Measurements from ENCODE around the gene SOX13.
"Not testable (repeated sequence)": the region's sequence is repeated elsewhere in the genome, so short reads cannot be mapped to it uniquely, and the experiment has no call there.

Gene SOX13

DNA sequence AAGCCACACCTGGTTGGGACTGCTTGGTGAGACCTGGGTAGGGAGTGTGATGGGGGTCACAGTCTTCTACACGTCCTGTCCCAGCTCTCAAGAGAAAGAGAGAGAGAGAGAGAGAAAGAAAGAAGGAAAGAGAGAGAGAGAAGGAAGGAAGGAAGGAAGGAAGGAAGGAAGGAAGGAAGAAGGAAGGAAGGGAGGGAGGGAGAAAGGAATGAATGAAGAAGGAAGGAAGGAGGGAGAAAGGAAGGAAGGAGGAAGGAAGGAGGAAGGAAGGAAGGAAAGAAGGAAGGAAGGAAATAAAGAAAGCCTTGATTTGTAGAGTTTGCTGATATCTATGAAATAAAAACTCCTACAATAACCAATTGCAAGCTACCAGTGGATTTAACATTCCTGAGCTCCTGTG lies 28.5 kb upstream of the SOX13 start:
- no peak for TF ChIP-seq GATA1 (IDR thresholded peaks at IDR 0.05; ENCODE audit: low read depth, low read length)
- no peak for TF ChIP-seq POLR2A (IDR thresholded peaks at IDR 0.05; ENCODE audit: low read length)
- DNase-seq, result no peak

DNA sequence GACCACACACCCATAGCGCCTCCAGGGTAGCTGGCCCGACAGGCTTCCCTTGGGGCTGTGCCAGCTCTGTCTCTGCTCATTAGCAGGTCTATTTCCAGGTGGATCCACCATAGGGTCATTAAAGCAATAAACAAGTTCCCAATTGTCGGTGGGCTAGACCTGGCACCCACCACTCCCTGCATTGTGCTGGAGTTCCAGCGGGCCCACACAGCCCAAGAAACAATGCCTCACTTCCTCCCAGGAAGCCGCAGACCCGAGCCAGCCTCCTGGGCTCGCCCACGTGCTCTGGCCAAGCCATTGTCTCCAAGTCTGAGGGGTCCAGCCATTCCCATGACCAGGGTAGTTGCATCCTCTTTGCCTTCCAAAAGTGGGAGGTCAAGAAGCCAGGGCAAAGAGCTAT lies 27.5 kb upstream of the SOX13 start:
- no peak for TF ChIP-seq POLR2A (IDR thresholded peaks at IDR 0.05; ENCODE audit: low read length)
- TF ChIP-seq GATA1 (IDR thresholded peaks at IDR 0.05; ENCODE audit: low read depth, low read length), result no peak
- no peak for DNase-seq

DNA sequence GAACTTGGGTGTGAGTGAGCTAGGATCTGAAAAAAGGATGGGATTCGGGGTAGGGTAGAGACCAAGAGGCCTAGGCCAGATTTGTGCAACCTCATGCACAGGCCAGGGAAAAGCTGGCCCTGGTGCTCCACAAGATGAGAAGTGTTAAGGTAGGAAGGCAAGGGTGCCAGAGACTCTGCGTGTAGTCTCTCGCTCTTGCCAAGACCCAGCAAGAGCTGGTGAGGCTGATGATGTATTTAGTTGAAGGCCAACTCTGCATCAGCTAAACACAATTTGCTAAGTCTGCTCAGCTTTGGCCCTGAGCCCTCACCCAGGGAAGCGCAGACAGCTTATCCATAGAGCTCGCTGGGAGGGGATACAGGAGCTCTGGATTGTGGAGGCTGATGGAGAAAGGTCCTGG lies 26.6 kb upstream of the SOX13 start:
- TF ChIP-seq POLR2A (IDR thresholded peaks at IDR 0.05; ENCODE audit: low read length) (no peak), GATA1 (IDR thresholded peaks at IDR 0.05; ENCODE audit: low read depth, low read length) (no peak)
- DNase-seq, result no peak

DNA sequence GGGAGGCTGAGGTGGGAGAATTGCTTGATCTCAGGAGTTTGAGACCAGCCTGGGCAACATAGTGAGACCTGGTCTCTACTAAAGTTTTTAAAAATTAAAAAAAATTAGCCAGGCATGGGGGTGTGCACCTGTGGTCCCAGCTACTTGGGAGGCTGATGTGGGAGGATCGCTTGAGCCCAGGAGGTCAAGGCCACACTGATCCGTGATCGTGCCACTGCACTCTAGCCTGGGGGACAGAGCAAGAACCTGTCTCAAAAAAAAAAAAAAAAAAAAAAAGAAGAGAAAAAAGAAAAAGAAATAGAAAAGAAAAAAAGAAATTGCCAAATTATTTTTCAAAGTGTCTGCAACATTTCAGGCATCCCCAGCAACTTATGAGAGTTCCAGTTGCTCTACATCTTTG lies 24.1 kb upstream of the SOX13 start:
- not testable (repeated sequence) for DNase-seq

DNA sequence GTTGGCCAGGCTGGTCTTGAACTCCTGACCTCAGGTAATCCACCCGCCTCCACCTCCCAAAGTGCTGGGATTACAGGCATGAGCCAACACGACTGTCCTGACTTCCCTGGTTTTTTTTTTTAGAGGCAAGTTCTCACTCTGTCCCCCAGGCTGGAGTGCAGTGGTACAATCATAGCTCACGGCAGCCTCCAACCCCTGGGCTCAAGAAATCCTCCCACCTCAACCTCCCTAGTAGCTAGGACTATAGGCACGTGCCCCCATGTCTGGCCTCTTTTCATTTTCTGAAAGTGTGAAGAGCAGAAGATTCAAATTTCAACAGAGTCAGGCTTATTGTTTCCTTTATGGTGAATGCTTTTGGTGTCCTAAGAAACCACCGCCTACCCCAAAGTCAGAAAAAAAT lies 21.7 kb upstream of the SOX13 start:
- DNase-seq, result no peak
- TF ChIP-seq POLR2A (IDR thresholded peaks at IDR 0.05; ENCODE audit: low read length) (no peak), GATA1 (IDR thresholded peaks at IDR 0.05; ENCODE audit: low read depth, low read length) (no peak)

DNA sequence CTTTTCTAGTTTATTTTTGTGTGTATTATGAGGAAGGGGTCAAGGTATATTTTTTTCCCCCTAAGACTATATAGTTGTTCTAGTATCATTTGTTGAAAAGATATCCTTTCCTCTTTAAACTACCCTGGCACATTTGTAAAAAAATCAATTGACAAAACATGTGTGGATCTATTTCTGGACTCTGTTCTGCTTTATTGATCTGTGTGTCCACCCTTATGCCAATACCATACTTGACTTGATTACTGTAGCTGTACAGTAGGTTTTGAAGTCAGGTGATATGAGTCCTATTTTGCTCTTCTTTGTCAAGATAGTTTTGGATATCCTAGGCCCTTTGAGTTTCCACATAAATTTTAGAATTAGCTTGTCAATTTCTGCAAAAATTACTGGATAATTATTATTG lies 21.2 kb upstream of the SOX13 start:
- DNase-seq, result no peak
- TF ChIP-seq POLR2A (IDR thresholded peaks at IDR 0.05; ENCODE audit: low read length) (no peak), GATA1 (IDR thresholded peaks at IDR 0.05; ENCODE audit: low read depth, low read length) (no peak)

DNA sequence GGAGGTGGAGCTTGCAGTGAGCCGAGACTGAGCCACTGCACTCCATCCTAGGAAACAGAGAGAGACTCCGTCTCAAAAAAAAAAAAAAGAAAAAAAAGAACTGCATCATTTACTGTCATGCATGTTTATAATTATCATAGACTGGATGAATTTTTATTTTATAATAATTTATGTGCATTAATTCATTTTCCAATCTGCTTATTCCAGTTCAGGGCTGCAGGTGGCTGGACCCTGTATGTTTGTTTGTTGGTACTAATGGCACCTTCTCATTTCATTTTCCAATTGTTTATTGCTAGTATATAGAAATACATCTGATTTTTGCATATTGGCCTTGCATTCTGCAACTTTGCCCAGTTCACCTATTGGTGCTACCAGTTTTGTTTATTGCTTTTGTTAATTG lies 19.0 kb upstream of the SOX13 start:
- TF ChIP-seq POLR2A (IDR thresholded peaks at IDR 0.05; ENCODE audit: low read length) (no peak), GATA1 (IDR thresholded peaks at IDR 0.05; ENCODE audit: low read depth, low read length) (no peak)
- no peak for DNase-seq

DNA sequence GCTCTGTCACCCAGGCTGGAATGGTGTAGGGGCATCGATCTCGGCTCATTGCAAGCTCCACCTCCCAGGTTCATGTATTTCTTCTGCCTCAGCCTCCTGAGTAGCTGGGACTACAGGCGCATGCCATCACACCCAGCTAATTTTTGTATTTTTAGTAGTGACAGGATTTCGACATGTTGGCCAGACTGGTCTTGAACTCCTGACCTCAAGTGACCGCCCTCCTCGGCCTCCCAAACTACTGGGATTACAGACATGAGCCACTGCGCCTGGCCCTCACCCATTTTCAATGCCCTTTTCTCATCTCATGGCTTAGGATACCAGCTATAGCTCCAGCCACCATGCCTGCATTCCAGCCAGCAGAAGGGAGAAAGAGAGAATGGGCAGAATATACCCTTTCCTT lies 12.9 kb upstream of the SOX13 start:
- no peak for TF ChIP-seq GATA1 (IDR thresholded peaks at IDR 0.05; ENCODE audit: low read depth, low read length)
- no peak for TF ChIP-seq POLR2A (IDR thresholded peaks at IDR 0.05; ENCODE audit: low read length)
- DNase-seq, result no peak

DNA sequence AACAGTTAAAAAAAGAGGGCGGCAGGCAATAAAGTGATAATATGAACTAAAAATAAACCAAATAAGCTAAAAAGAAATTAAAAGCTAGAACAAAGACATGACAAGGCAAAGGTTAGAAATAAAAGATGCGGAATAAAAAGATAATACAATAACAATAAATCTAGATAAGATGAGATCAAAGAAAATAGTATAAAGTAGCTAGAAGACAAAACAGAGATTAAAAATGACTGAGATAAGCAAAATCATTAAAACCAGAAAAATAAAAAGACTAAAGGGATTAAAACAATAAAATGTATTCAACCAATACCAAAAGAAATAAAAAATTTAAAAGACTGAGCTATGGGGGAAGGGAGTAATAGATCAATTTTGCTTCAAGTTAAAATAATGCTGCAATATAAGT lies 10.8 kb upstream of the SOX13 start:
- no peak for TF ChIP-seq GATA1 (IDR thresholded peaks at IDR 0.05; ENCODE audit: low read depth, low read length)

DNA sequence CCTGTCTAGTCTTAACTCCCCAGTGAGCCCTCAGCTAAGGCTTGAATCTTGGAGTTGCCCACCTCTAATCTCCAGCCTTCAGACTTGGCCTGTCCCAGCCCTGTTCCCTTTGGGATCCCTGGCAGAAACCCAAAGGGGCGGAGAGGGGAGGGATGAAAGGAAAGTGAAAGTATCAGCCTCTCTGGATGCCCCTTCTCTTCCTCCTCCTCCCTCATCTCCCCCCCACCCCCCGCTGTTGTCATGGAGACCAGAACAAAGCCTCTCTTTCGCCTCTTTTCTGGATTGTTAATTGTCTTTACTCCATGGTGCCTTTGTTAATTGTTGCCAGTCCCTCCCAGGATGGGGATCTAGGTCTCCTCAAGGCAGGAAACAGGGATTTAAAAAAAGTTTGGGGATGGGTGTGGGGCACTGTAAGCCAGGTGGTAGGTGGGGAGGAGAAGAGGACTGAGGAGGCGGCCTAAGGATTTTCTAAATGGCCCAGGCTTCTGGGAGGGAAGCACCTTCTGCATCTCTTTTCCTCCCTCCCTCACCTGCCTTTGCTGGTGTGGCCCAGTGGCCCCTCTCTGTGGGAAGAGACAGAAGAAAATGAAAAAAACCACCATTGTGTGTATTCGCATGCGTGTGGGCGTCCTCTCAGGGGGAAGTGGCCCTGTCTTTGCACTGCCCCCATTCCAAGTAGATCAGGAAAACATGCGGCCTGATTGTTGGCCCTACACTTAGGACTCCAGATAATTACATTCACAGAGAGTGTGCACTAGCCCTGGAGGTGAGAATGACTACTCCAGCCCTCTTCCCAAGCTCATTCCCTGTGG lies 7.5 kb upstream of the SOX13 start:
- no peak for DNase-seq
- TF ChIP-seq GATA1 (IDR thresholded peaks at IDR 0.05; ENCODE audit: low read depth, low read length) (no peak), POLR2A (IDR thresholded peaks at IDR 0.05; ENCODE audit: low read length) (no peak)

More for the DNA sequence above, 10.8 kb upstream of the SOX13 start:
- DNase-seq, result no peak

DNA sequence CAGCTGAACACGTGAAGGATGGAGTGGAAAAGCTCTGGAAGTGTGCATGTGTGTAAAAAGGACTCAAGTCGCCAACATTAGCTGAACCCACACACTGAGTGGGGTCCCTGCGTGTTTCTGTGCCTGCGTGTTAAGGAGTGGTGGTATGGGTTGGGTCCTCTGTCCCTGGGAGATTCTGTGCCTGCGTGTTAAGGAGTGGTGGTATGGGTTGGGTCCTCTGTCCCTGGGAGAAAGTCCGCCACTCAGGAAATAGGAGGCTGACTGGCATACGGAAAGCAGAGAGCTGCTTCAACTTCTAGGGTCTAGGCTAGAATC lies 7.0 kb upstream of the SOX13 start:
- no peak for DNase-seq
- no peak for TF ChIP-seq POLR2A (IDR thresholded peaks at IDR 0.05; ENCODE audit: low read length)
- no peak for TF ChIP-seq GATA1 (IDR thresholded peaks at IDR 0.05; ENCODE audit: low read depth, low read length)

DNA sequence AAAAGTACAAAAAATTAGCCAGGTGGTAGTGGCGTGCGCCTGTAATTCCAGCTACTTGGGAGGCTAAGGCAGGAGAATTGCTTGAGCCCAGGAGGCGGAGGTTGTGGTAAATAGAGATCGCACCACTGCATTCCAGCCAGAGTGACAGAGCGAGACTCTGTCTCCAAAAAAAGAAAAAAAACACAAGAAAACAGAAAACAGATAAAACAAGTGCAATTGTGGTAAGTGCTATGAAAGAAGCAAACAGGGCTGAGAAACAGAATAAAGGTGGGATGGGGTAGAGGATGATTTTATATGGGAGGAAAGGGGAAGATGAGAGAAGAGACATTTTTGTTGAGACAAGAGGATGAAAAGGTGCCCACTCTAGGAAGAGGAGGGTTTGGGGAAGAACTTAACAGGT lies 5.0 kb upstream of the SOX13 start:
- TF ChIP-seq GATA1 (IDR thresholded peaks at IDR 0.05; ENCODE audit: low read depth, low read length), result no peak
- TF ChIP-seq POLR2A (IDR thresholded peaks at IDR 0.05; ENCODE audit: low read length), result no peak
- no peak for DNase-seq

DNA sequence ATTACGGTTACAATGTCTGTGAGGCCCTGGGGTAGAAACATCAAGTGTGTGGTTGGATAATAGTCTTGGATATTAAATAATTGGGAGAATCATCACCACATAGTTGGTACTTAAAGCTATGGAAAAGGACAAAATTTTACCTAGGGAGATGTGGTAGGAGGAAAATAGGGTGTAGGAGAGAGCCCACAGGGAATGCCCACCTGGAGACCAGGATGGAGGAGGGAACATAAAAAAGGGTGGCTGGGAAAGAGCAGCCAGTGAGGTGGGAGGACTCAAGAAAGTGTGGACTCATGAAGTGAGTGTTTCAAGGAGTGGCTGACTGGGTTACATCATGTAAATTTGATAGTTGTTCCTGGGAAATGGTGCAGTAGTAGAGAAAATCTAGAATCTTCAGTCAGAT lies 3.0 kb upstream of the SOX13 start:
- DNase-seq, result no peak
- TF ChIP-seq POLR2A (IDR thresholded peaks at IDR 0.05; ENCODE audit: low read length) (no peak), GATA1 (IDR thresholded peaks at IDR 0.05; ENCODE audit: low read depth, low read length) (no peak)

DNA sequence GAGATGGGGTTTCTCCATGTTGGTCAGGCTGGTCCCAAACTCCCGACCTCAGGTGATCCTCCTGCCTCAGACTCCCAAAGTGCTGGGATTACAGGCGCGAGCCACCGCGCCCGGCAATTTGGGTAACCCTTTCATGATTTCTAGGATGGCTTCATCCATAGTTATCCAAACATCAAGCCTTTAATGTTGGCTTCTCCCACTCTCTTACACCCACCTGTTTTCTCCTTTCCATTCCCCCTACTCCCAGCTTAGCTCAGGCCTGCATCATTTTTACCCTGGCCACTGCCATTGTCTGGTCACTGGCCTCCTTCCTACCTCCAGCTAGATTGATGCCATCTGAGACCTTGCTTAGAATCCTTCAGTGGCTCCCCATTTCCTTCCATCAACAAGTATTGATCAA lies 2.0 kb upstream of the SOX13 start:
- TF ChIP-seq GATA1 (IDR thresholded peaks at IDR 0.05; ENCODE audit: low read depth, low read length) (no peak), POLR2A (IDR thresholded peaks at IDR 0.05; ENCODE audit: low read length) (no peak)
- no peak for DNase-seq

DNA sequence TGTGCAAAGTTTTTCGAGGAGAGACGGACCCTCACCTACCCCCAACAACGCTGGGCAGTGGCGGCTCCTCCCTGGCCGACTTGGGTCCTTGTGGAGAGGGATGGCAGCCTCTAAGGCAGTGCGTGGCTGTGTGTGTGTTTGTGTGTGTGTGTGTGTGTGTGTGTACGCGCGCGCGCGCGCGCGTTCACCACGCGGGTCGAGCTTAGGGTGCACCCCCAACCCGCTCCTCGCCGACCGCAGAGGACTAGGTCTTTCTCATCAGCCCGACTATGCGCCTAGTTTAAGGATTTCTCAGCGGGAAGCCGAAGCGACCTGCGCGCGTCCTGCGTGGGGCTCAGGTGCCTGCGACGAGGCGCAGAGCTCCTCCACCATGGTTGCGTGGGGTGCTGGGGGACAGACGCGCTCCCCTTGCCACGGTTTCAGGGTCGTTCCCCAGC lies 940 bp downstream of the SOX13 start:
- no peak for DNase-seq
- no peak for TF ChIP-seq GATA1 (IDR thresholded peaks at IDR 0.05; ENCODE audit: low read depth, low read length)

All from erythroblast (primary cell).